ENCODE results near the gene PTTG2. TPM values are rescaled to one million over a fixed set of nuclear protein-coding genes. Genes with fewer than 3 reads are reported as not detected.

Gene PTTG2
- polyA plus RNA-seq, 1 experiment = not detected

DNA sequence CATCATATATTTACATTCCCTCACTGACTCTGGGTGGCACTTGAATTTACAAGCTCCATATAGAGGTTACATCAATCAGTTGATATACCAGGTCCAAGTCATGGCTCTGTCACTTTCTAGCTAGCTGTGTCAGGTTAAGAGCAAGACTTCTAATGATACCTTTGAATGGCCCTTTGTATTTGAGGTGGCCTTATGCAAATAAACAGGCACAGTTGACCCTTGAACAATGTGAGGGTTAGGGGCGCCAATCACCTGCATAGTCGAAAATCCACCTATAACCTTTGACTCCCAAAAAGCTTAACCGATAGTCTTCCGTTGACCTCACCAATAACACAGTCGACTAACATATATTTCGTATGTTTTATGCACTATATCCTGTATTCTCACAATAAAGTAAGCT lies 1.3 kb upstream of the PTTG2 start:
- Histone ChIP-seq H3K27me3 (ENCODE audit: control insufficient read depth, insufficient read depth, low read length) (peaks cover 4% of the 10 kb centered on the region; the same call in 1 of the 2 replicates), H3K4me3 (ENCODE audit: low read depth, low read length) (no peak overlapping the region), H3K36me3 (ENCODE audit: control insufficient read depth, insufficient read depth, low read length) (no peaks in the 10 kb centered on the region)
- TF ChIP-seq, protein P1, sequence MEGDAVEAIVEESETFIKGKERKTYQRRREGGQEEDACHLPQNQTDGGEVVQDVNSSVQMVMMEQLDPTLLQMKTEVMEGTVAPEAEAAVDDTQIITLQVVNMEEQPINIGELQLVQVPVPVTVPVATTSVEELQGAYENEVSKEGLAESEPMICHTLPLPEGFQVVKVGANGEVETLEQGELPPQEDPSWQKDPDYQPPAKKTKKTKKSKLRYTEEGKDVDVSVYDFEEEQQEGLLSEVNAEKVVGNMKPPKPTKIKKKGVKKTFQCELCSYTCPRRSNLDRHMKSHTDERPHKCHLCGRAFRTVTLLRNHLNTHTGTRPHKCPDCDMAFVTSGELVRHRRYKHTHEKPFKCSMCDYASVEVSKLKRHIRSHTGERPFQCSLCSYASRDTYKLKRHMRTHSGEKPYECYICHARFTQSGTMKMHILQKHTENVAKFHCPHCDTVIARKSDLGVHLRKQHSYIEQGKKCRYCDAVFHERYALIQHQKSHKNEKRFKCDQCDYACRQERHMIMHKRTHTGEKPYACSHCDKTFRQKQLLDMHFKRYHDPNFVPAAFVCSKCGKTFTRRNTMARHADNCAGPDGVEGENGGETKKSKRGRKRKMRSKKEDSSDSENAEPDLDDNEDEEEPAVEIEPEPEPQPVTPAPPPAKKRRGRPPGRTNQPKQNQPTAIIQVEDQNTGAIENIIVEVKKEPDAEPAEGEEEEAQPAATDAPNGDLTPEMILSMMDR (IDR thresholded peaks at IDR 0.05; ENCODE audit: insufficient read depth, low read depth, low read length) = no peak
- DNase-seq (ENCODE audit: low read depth) = no peak
- POLR2A ChIA-PET = no interaction called here
- CTCF ChIA-PET = no interaction called here

DNA sequence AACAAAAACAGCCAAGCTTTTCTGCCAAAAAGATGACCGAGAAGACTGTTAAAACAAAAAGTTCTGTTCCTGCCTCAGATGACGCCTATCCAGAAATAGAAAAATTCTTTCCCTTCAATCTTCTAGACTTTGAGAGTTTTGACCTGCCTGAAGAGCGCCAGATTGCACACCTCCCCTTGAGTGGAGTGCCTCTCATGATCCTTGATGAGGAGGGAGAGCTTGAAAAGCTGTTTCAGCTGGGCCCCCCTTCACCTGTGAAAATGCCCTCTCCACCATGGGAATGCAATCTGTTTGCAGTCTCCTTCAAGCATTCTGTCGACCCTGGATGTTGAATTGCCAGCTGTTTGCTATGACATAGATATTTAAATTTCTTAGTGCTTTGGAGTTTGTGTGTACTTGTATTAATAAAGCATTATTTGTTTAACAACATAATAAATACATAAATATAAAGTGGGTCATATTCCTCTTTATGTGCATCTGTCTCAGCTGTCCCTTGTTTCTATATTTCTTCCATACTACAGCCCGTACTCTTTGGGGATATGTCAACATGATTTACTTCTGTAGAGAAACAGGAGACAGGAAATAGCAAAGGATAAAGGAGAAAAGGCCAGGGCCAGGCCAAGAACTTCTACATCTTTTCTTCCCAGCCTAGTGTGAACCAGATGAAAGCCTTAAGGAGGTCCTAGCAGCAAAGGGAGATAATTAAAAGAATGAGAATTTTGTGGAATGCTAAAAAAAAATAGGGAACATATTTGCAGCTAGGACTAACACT lies 667 bp downstream of the PTTG2 start:
- TF ChIP-seq, protein P1 (IDR thresholded peaks at IDR 0.05; ENCODE audit: insufficient read depth, low read depth, low read length) = no peak
- no peak for DNase-seq (ENCODE audit: low read depth)
- H3K36me3 ChIP-seq (ENCODE audit: control insufficient read depth, insufficient read depth, low read length) = no peaks in the 10 kb centered on the region
- H3K27me3 ChIP-seq (ENCODE audit: control insufficient read depth, insufficient read depth, low read length) = peaks cover 4% of the 10 kb centered on the region; the same call in 1 of the 2 replicates
- CTCF ChIA-PET = no interaction called here
- no peak overlapping the region for H3K4me3 ChIP-seq (ENCODE audit: low read depth, low read length)
- POLR2A ChIA-PET = no interaction called here

DNA sequence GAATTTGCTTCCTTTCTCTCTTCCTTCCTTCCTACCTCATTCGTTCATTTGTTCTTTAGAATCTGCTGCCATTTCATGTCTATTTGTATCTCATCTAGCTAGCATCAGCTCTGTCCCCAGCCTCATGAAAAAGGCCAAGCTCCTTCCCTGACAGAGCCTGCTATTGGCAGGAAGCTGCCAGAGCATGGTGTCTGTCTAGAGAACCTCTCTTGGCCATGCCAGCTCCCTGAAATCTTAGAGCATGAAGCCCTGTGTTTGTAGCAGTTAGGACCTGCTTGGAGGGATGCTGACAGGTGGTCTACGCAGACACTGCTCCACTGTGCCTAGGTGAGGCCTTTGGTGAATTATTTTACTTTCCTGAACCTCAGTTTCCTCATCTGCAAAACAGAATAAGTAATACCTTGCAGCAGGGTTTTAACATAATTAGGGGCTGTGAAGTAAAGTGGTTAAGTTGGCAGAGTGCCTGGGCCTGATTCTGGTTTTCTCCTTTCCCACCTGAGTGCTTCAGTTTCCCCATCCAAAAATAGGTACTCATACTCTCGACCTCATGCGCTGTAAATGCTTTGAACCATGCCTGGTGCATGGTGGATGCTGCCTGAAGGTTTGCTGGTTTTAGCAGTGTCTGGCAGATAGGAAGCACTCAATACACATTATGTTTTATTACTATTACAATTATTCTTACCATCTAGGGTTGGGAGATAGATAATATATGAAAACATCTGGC lies 4.7 kb downstream of the PTTG2 start:
- Histone ChIP-seq H3K4me3 (ENCODE audit: low read depth, low read length) (no peak overlapping the region), H3K36me3 (ENCODE audit: control insufficient read depth, insufficient read depth, low read length) (no peaks in the 10 kb centered on the region), H3K27me3 (ENCODE audit: control insufficient read depth, insufficient read depth, low read length) (peaks cover 3% of the 10 kb centered on the region; the same call in 1 of the 2 replicates)
- ChIA-PET CTCF (interaction anchor here (1.4 kb wide), 1 partner anchor 12 kb away, joined by 3 read pairs; no protein-coding TSS in a partner anchor), POLR2A (no interaction called here)
- TF ChIP-seq, protein P1 (IDR thresholded peaks at IDR 0.05; ENCODE audit: insufficient read depth, low read depth, low read length) = no peak
- DNase-seq (ENCODE audit: low read depth) = no peak

DNA sequence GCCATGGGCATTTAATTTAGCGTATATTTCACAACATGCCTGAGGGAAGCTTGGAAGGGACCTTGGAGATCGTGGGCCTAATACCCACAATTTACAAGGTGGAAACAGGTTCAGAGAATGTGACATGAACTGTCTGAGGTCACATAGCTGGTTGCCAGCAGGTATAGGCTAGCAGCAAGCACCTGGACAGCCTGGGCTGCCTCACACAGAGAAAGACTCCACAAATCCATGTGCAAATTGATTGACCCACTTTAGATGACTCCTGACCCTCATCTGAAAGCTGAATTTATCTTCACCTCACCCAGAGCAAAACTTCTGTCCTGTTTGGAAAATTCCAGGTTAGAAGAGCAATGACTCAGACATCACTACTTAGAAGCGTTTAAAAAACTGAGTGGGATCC lies 5.8 kb downstream of the PTTG2 start:
- POLR2A ChIA-PET = no interaction called here
- Histone ChIP-seq H3K36me3 (ENCODE audit: control insufficient read depth, insufficient read depth, low read length) (no peaks in the 10 kb centered on the region), H3K27me3 (ENCODE audit: control insufficient read depth, insufficient read depth, low read length) (no peaks in the 10 kb centered on the region), H3K4me3 (ENCODE audit: low read depth, low read length) (no peak overlapping the region)
- CTCF ChIA-PET = interaction anchor here (0.9 to 1.4 kb wide), 3 partner anchors 13 to 710 kb away, joined by 3 read pairs; no protein-coding TSS in a partner anchor
- TF ChIP-seq, protein P1 (IDR thresholded peaks at IDR 0.05; ENCODE audit: insufficient read depth, low read depth, low read length) = no peak
- DNase-seq (ENCODE audit: low read depth) = no peak

DNA sequence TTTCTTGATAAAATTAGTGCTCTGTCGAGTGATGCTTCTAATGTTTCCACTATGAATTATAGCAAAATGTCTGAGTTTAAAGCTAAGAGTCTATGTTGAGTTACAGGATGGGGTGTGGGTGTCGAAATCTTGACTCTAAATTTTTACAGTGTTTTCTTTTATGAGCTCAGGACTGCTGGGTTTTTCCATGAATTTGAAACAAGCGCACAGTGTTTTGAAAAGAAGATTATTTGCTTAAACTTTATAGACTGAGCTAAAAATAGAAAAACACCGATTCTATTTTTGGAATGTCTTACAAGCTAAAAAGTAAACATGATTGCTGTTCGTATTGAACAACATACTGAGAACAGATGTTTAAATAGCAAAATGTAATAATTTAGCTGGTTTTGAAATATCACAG lies 7.5 kb downstream of the PTTG2 start:
- Histone ChIP-seq H3K27me3 (ENCODE audit: control insufficient read depth, insufficient read depth, low read length) (no peaks in the 10 kb centered on the region), H3K4me3 (ENCODE audit: low read depth, low read length) (no peak overlapping the region), H3K36me3 (ENCODE audit: control insufficient read depth, insufficient read depth, low read length) (no peaks in the 10 kb centered on the region)
- POLR2A ChIA-PET = no interaction called here
- TF ChIP-seq, protein P1 (IDR thresholded peaks at IDR 0.05; ENCODE audit: insufficient read depth, low read depth, low read length) = no peak
- DNase-seq (ENCODE audit: low read depth) = peak; percentile 56
- CTCF ChIA-PET = interaction anchor here (0.7 to 0.8 kb wide), 3 partner anchors 9 to 167 kb away, joined by 3 read pairs; no protein-coding TSS in a partner anchor
